GM12891 (cell line): Measurements from ENCODE around the gene LY6G5C.

Experiments
- PAX5 ChIP-seq: IDR thresholded peaks from 2 replicates; pipeline ENCODE4 v1.6.1; 2011; ENCODE audit warnings: low read length, moderate library complexity, mild to moderate bottlenecking; ENCODE audit not compliant: insufficient read depth, severe bottlenecking
- POLR2A ChIP-seq: IDR thresholded peaks from 2 replicates; pipeline ENCODE4 v1.6.1; 2011; ENCODE audit warnings: low read depth, low read length, control low read depth
- POLR2AphosphoS5 ChIP-seq: IDR thresholded peaks from 2 replicates; pipeline ENCODE4 v1.6.1; 2011; ENCODE audit warnings: low read depth, low read length, control low read depth
- POU2F2 ChIP-seq: IDR thresholded peaks from 2 replicates; pipeline ENCODE4 v1.6.1; 2011; ENCODE audit warnings: low read depth, mild to moderate bottlenecking, control low read depth, low read length, moderate library complexity
- SPI1 ChIP-seq: IDR thresholded peaks from 2 replicates; pipeline ENCODE4 v1.6.1; 2011; ENCODE audit warnings: low read depth, low read length, control low read depth
- TAF1 ChIP-seq: IDR thresholded peaks from 2 replicates; pipeline ENCODE4 v1.6.1; 2011; ENCODE audit warnings: low read depth, low read length, control low read depth

DNA sequence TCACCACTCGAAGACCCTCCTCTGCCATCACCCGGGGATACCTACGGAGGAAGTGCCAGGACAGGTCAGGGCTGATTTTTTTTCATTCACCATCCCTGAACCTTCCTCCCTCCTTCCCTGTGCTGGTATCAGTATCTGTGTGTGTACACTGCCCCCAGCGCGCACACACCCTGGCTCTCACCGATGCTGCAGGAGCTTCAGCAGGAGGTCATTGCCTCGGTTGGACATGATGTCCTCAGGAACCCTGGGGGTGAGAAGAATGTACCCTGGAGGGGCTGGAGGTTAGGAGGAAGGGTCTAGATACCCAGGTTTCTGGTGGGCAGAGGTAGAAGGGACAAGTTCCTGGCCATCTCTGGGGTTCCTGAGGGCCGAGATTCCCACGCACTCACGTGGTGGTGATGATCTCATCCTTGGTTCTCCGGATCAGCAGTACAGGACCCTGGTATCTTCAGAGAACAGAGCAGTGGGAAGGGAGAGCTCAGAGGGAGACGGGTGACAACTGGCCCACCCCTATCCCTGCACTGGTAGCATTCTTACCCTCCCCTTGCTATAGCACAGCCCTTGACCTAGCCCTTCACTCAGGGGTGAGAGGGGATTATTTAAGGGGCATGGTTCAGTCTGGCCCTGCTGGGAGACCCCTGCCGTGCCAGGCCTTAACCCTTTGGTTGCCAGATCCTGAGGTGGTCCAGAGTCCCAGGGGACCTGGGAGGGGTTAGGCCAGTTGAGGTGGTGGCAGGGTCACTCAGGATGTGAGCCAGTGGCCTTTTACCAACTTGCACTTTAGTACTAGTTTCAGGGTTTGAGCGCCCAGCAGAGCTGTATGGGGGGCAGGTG lies 7.2 kb upstream of the LY6G5C start:
- TF ChIP-seq POLR2AphosphoS5: no peak
- TF ChIP-seq POLR2A: no peak
- no peak for TF ChIP-seq TAF1
- TF ChIP-seq SPI1: no peak
- no peak for TF ChIP-seq POU2F2
- TF ChIP-seq PAX5: no peak
